SU-DHL-6 (cell line): ENCODE measurements around the gene ARL4D.

Experiments
- H2AFZ ChIP-seq: fragments of 200-600 bp; sonication (generic); 2 replicates; pipeline ENCODE4 v1.6.1; 2014; ENCODE audit warnings: low read depth, mild to moderate bottlenecking, moderate library complexity, mixed read lengths, antibody characterized with exemption, low read length; ENCODE audit not compliant: severe bottlenecking
- H3F3A ChIP-seq: fragments of 200-600 bp; shearing (Covaris generic); 2 replicates; pipeline ENCODE4 v1.6.0; 2016; ENCODE audit warnings: antibody characterized with exemption, mild to moderate bottlenecking; ENCODE audit not compliant: insufficient read depth
- H3K27ac ChIP-seq: fragments of 200-600 bp; sonication (generic); 2 replicates; pipeline ENCODE4 v1.5.1; 2016; ENCODE audit warnings: low read depth, mild to moderate bottlenecking, low read length, moderate library complexity, mixed read lengths
- H3K27me3 ChIP-seq: fragments of 200-600 bp; sonication (generic), shearing (Covaris generic); 2 replicates; pipeline ENCODE4 v1.6.0; 2014; ENCODE audit warnings: mild to moderate bottlenecking, low read length
- H3K36me3 ChIP-seq: fragments of 200-600 bp; sonication (generic); 2 replicates; pipeline ENCODE4 v1.6.1; 2014; ENCODE audit warnings: mild to moderate bottlenecking, low read length, mixed read lengths
- H3K4me2 ChIP-seq: fragments of 300-600, 200-600 bp; shearing (Covaris generic), sonication (generic); 2 replicates; pipeline ENCODE4 v1.6.0; 2014; ENCODE audit warnings: low read length, low read depth, mild to moderate bottlenecking; ENCODE audit not compliant: poor library complexity, severe bottlenecking
- H3K4me3 ChIP-seq: fragments of 200-600 bp; sonication (generic); 2 replicates; pipeline ENCODE4 v1.5.1; 2014; ENCODE audit warnings: antibody characterized with exemption, low read length, mild to moderate bottlenecking, mixed read lengths; ENCODE audit not compliant: insufficient read depth, poor library complexity, severe bottlenecking
- H3K79me2 ChIP-seq: fragments of 200-600 bp; sonication (generic); 2 replicates; pipeline ENCODE4 v1.6.1; 2014; ENCODE audit warnings: mild to moderate bottlenecking, low read length, moderate library complexity; ENCODE audit not compliant: insufficient read depth
- H3K9ac ChIP-seq: fragments of 200-600 bp; sonication (generic); 2 replicates; pipeline ENCODE4 v1.7.0; 2014; ENCODE audit warnings: mild to moderate bottlenecking, low read length
- H3K9me2 ChIP-seq: fragments of 200-600 bp; sonication (generic); replicated peaks from 2 replicates; pipeline ENCODE4 v1.6.1; 2014; ENCODE audit warnings: low read length; ENCODE audit not compliant: insufficient read depth
- H3K9me3 ChIP-seq: fragments of 200-600 bp; sonication (generic); 2 replicates; pipeline ENCODE4 v1.6.1; 2014; ENCODE audit warnings: low read length, mixed read lengths; ENCODE audit not compliant: insufficient read depth
- H4K20me1 ChIP-seq: fragments of 200-600 bp; sonication (generic); 2 replicates; pipeline ENCODE4 v1.6.1; 2014; ENCODE audit warnings: low read depth, mild to moderate bottlenecking, antibody characterized with exemption, low read length, moderate library complexity, mixed read lengths
- EZH2phosphoT487 ChIP-seq: fragments of 200-600 bp; sonication (generic), shearing (Covaris generic); conservative IDR thresholded peaks from 2 replicates; pipeline ENCODE4 v1.6.1; 2018; ENCODE audit warnings: mild to moderate bottlenecking, antibody characterized with exemption, low read length, moderate library complexity, mixed read lengths
- TF ChIP-seq, protein P1 (sequence below): fragments of 200-600 bp; sonication (generic); IDR thresholded peaks from one replicate; pipeline ENCODE4 v1.5.1; 2017; ENCODE audit warnings: antibody characterized with exemption, mild to moderate bottlenecking, low read length, moderate library complexity; ENCODE audit not compliant: insufficient read depth, poor library complexity, severe bottlenecking

Gene ARL4D

DNA sequence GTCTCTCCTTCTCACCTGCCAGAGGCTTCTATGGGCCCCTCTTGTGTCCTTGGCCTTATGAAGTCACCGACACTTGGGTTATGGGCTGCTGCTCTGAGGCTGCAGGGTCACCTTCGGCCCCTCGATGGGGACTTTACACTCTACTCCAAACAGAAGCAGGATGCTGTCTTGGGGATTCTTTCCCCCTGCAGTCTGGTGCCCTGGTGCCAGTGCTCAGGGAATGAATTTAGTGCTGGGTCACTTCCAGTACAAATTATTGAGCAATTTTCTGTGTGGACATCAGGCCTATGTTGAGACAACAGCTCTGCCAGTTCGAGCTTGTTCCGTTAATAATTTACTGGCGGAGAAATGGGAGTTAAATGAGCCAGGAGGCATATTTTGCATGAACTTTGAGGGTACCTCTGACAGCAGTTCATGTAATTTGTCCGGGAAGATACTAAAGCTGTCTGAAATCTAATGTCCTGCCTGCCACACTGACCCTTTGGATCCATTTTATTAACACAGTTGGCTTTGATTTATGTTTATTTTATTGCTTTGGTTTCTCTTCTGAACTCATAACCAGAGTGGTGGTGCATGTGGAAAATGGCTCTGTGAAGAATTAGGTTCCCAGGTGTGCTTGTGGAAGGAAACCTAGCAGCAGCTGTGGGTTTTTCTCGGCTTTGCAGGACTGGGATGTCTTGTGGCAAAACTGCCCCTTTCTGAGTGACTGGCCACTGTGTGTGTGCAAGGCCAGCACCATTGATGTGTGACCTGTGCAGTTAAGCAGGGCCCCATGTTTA, 50.9 kb downstream of the ARL4D start:
- H3K9me3 ChIP-seq = no peaks in the 10 kb centered on the region
- H3K9me2 ChIP-seq = no peaks in the 10 kb centered on the region
- TF ChIP-seq, protein P1, sequence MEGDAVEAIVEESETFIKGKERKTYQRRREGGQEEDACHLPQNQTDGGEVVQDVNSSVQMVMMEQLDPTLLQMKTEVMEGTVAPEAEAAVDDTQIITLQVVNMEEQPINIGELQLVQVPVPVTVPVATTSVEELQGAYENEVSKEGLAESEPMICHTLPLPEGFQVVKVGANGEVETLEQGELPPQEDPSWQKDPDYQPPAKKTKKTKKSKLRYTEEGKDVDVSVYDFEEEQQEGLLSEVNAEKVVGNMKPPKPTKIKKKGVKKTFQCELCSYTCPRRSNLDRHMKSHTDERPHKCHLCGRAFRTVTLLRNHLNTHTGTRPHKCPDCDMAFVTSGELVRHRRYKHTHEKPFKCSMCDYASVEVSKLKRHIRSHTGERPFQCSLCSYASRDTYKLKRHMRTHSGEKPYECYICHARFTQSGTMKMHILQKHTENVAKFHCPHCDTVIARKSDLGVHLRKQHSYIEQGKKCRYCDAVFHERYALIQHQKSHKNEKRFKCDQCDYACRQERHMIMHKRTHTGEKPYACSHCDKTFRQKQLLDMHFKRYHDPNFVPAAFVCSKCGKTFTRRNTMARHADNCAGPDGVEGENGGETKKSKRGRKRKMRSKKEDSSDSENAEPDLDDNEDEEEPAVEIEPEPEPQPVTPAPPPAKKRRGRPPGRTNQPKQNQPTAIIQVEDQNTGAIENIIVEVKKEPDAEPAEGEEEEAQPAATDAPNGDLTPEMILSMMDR = no peak
- TF ChIP-seq EZH2phosphoT487 = no peak
- no peak overlapping the region for H3K9ac ChIP-seq
- H3K36me3 ChIP-seq = no peaks in the 10 kb centered on the region
- H3F3A ChIP-seq = no peaks in the 10 kb centered on the region
- H3K4me3 ChIP-seq = no peak overlapping the region
- no peak overlapping the region for H3K4me2 ChIP-seq
- no peaks in the 10 kb centered on the region for H4K20me1 ChIP-seq
- H3K27ac ChIP-seq = no peak overlapping the region
- no peaks in the 10 kb centered on the region for H3K79me2 ChIP-seq
- no peaks in the 10 kb centered on the region for H3K27me3 ChIP-seq
- H2AFZ ChIP-seq = no peak overlapping the region
